Fibroblast of lung (primary cell): ENCODE data around the gene RBM38.

Experiments
- CTCF ChIP-seq, 2 donors: IDR thresholded peaks in 1 of 2; conservative IDR thresholded peaks in 1 of 2; 1 replicate in 1 of 2; 2 replicates in 1 of 2; pipeline ENCODE4 v1.5.1; 2011 to 2012; ENCODE audit warnings: low read length in 2 of 2, control low read depth in 1 of 2, inconsistent platforms in 1 of 2, low read depth in 1 of 2, mild to moderate bottlenecking in 1 of 2
- EZH2 ChIP-seq: IDR thresholded peaks from 2 replicates; pipeline ENCODE4 v1.5.1; 2012; ENCODE audit warnings: low read length, control low read depth, mild to moderate bottlenecking; ENCODE audit errors: missing control alignments

GRCh38 chr20:57372157-57372556, 19.0 kb upstream of the RBM38 start:
- TF ChIP-seq CTCF (conservative IDR thresholded peaks at IDR 0.05 in 1 of 2, IDR thresholded peaks at IDR 0.05 in 1 of 2; ENCODE audit: low read depth in 1 of 2, low read length in 2 of 2) (no peak), EZH2 (no peak)
